Stomach (tissue), 9 donors: ENCODE data around the gene KRT72. TPM values are rescaled to one million over a fixed set of nuclear protein-coding genes. Genes with fewer than 3 reads are reported as not detected.

ENCODE experiments used
- DNase-seq, 2 donors: peaks; one replicate each; pipeline versions ENCODE4 v3.0.0 to v3.0.0-alpha.2; 2013 to 2019
- H3K27ac ChIP-seq, 5 donors: fragments of 200-600 bp in 4 of 5; sonication (generic) in 4 of 5; one replicate each; pipeline ENCODE4 v1.5.1; 2013 to 2019; ENCODE audit warnings: mild to moderate bottlenecking in 1 of 5, moderate library complexity in 1 of 5
- H3K27me3 ChIP-seq, 3 donors: fragments of 200-600 bp; sonication (generic); one replicate each; pipeline ENCODE4 v1.5.1; 2017 to 2019; ENCODE audit warnings: mixed run types in 1 of 3
- H3K36me3 ChIP-seq, 4 donors: fragments of 200-600 bp; sonication (generic); 1 replicate in 3 of 4; 2 replicates in 1 of 4; pipeline ENCODE4 v1.5.1; 2016 to 2019
- H3K4me1 ChIP-seq, 4 donors: fragments of 200-600 bp; sonication (generic); one replicate each; pipeline ENCODE4 v1.5.1; 2016 to 2019
- H3K4me3 ChIP-seq, 4 donors: fragments of 200-600 bp; sonication (generic) in 3 of 4; one replicate each; pipeline ENCODE4 v1.5.1; 2016 to 2019; ENCODE audit warnings: mild to moderate bottlenecking in 1 of 4
- H3K9me3 ChIP-seq, 4 donors: fragments of 200-600 bp; sonication (generic); one replicate each; pipeline ENCODE4 v1.5.1; 2016 to 2019
- CTCF ChIP-seq, 7 experiments: fragments of 450-650 bp in 4 of 7; fragments of 200-600 bp in 3 of 7; sonication (generic) in 3 of 7; IDR thresholded peaks; one replicate each; pipeline ENCODE4 v1.5.1; 2016 to 2019; ENCODE audit warnings: antibody characterized with exemption in 7 of 7, control low read depth in 2 of 7, mild to moderate bottlenecking in 1 of 7
- EP300 ChIP-seq: sonication (generic); formaldehyde crosslinking; IDR thresholded peaks from one replicate; pipeline ENCODE4 v1.6.1; 2017; ENCODE audit warnings: antibody characterized with exemption
- POLR2A ChIP-seq, 4 donors: fragments of 450-650 bp; IDR thresholded peaks; one replicate each; pipeline ENCODE4 v1.6.1; 2016; ENCODE audit warnings: antibody characterized with exemption in 4 of 4, control low read depth in 2 of 4, mild to moderate bottlenecking in 1 of 4, moderate library complexity in 1 of 4
- POLR2AphosphoS5 ChIP-seq, 3 donors: sonication (generic); formaldehyde crosslinking; IDR thresholded peaks; one replicate each; pipeline ENCODE4 v1.6.1; 2016; ENCODE audit warnings: antibody characterized with exemption in 3 of 3
- WGBS, 5 donors: extraction: QIAGEN DNeasy Blood & Tissue Kit in 3 of 5; methylation state at CpG; one replicate each; pipeline versions ENCODE4 v1.1.5 to v1.1.7; 2013 to 2018; 5-methylcytosine and 5-hydroxymethylcytosine counted together
- intact Hi-C: fragments of 100-400 bp; cut with DNase I; formaldehyde crosslinking; loops from one replicate; pipeline ENCODE4 v1.15.1; 2023; ENCODE audit warnings: low total_unique reads
- polyA plus RNA-seq, 3 donors: library from polyadenylated mRNA; stranded (reverse); fragments of 200-250 nt; gene quantifications; one replicate each; pipeline ENCODE4 v1.2.3, GENCODE V29; 2013
- total RNA-seq, 5 donors: library from RNA; depleted of rRNA; stranded (reverse); fragments of >200 nt; gene quantifications; one replicate each; pipeline versions ENCODE4 v1.1.0 to v1.2.3, GENCODE V29; 2014 to 2016
- donor health status: healthy with polysubstance abuse.
- donor health status: Bipolar disorder and iron deficiency.
- donor health status: healthy.

KRT72 gene
- total and polyA plus RNA-seq, 8 donors = not detected

GRCh38 chr12:52581066-52581465, 20.2 kb downstream of the KRT72 start:
- Histone ChIP-seq H3K4me1 (no peaks in the 10 kb centered on the region), H3K27ac (no peak overlapping the region), H3K36me3 (no peaks in the 10 kb centered on the region), H3K9me3 (no peaks in the 10 kb centered on the region), H3K4me3 (no peak overlapping the region), H3K27me3 (no peaks in the 10 kb centered on the region)
- WGBS, 5 donors = 82 to 91% (median 83%) methylated on average over 5 to 7 of the region's 7 CpGs
- TF ChIP-seq POLR2AphosphoS5 (IDR thresholded peaks at IDR 0.05) (no peak), CTCF (IDR thresholded peaks at IDR 0.05) (no peak), EP300 (no peak)
- no peak for DNase-seq
- intact Hi-C loops = no loop called here

GRCh38 chr12:52580496-52580895, 20.8 kb downstream of the KRT72 start:
- H3K4me3 ChIP-seq = no peak overlapping the region
- H3K27ac ChIP-seq = no peak overlapping the region
- DNase-seq = no peak
- WGBS, 5 donors = 67 to 95% (median 82%) methylated on average over 1 of the region's 1 CpG
- no peaks in the 10 kb centered on the region for H3K4me1 ChIP-seq
- no peak for TF ChIP-seq POLR2A (IDR thresholded peaks at IDR 0.05)
- TF ChIP-seq POLR2AphosphoS5 (IDR thresholded peaks at IDR 0.05) = no peak
- no peak for TF ChIP-seq EP300
- TF ChIP-seq CTCF (IDR thresholded peaks at IDR 0.05) = no peak
- H3K9me3 ChIP-seq = no peaks in the 10 kb centered on the region
- no peaks in the 10 kb centered on the region for H3K36me3 ChIP-seq
- intact Hi-C loops = no loop called here
- no peaks in the 10 kb centered on the region for H3K27me3 ChIP-seq

- no peak for DNase-seq
- intact Hi-C loops = no loop called here
- TF ChIP-seq CTCF (IDR thresholded peaks at IDR 0.05) = no peak
- Histone ChIP-seq H3K4me3 (no peak overlapping the region), H3K36me3 (no peaks in the 10 kb centered on the region), H3K27me3 (no peaks in the 10 kb centered on the region), H3K9me3 (no peaks in the 10 kb centered on the region), H3K27ac (no peak overlapping the region), H3K4me1 (no peaks in the 10 kb centered on the region)
- 72 to 80% (median 76%) methylated on average over 10 of the region's 10 CpGs for WGBS, 5 donors
These were observed 21.5 kb downstream of the KRT72 start for GRCh38 chr12:52579468-52580465.

- WGBS, 5 donors = 79 to 90% (median 85%) methylated on average over 3 of the region's 3 CpGs
- Histone ChIP-seq H3K4me3 (no peak overlapping the region), H3K9me3 (no peaks in the 10 kb centered on the region), H3K36me3 (no peaks in the 10 kb centered on the region), H3K27me3 (peaks cover 0 to 1% (median 0%) of the 10 kb centered on the region in 3 donors), H3K4me1 (no peaks in the 10 kb centered on the region), H3K27ac (no peak overlapping the region)
- TF ChIP-seq POLR2AphosphoS5 (IDR thresholded peaks at IDR 0.05) (no peak), POLR2A (IDR thresholded peaks at IDR 0.05) (no peak), CTCF (IDR thresholded peaks at IDR 0.05) (no peak), EP300 (no peak)
- no peak for DNase-seq
- intact Hi-C loops = no loop called here
These were observed 22.8 kb downstream of the KRT72 start for GRCh38 chr12:52578469-52578868.
